OCI-LY3 (cell line): ENCODE data around the gene ERC2.

Experiments
- H2AFZ ChIP-seq: fragments of 200-600, 300-600 bp; shearing (Covaris generic); 2 replicates; pipeline ENCODE4 v1.6.0; 2014; ENCODE audit warnings: antibody characterized with exemption, low read depth, low read length
- H3K27ac ChIP-seq: fragments of 200-600, 300-600 bp; sonication (generic); 2 replicates; pipeline ENCODE4 v1.5.1; 2014; ENCODE audit warnings: mild to moderate bottlenecking, low read length, moderate library complexity, mixed read lengths
- H3K27me3 ChIP-seq: fragments of 200-600, 300-600 bp; sonication (generic); 2 replicates; pipeline ENCODE4 v1.6.1; 2014; ENCODE audit warnings: low read depth, low read length, mixed read lengths
- H3K36me3 ChIP-seq: fragments of 200-600, 300-600 bp; sonication (generic); replicated peaks from 2 replicates; pipeline ENCODE3; 2014; ENCODE audit warnings: low read depth, low read length, mixed read lengths
- H3K4me1 ChIP-seq: fragments of 300-600, 200-600 bp; sonication (generic); 2 replicates; pipeline ENCODE4 v1.6.1; 2014; ENCODE audit warnings: low read length, mixed read lengths
- H3K4me2 ChIP-seq: fragments of 200-600, 300-600 bp; sonication (generic); 2 replicates; pipeline ENCODE4 v1.6.1; 2014; ENCODE audit warnings: low read length, mixed read lengths
- H3K4me3 ChIP-seq: fragments of 300-600, 200-600 bp; sonication (generic); 2 replicates; pipeline ENCODE4 v1.5.1; 2014; ENCODE audit warnings: antibody characterized with exemption, mild to moderate bottlenecking, low read length, moderate library complexity
- H3K79me2 ChIP-seq: fragments of 300-600, 200-600 bp; shearing (Covaris generic); 2 replicates; pipeline ENCODE4 v1.6.1; 2014; ENCODE audit warnings: mild to moderate bottlenecking, low read length, mixed read lengths
- H3K9ac ChIP-seq: fragments of 300-600, 200-600 bp; shearing (Covaris generic); 2 replicates; pipeline ENCODE4 v1.6.0; 2014; ENCODE audit warnings: mild to moderate bottlenecking, low read length, moderate library complexity
- H3K9me3 ChIP-seq: fragments of 200-600, 300-600 bp; shearing (Covaris generic); 2 replicates; pipeline ENCODE4 v1.6.1; 2014; ENCODE audit warnings: low read length, mixed read lengths; ENCODE audit not compliant: insufficient read depth
- H4K20me1 ChIP-seq: fragments of 200-600, 300-600 bp; sonication (generic); 2 replicates; pipeline ENCODE4 v1.6.1; 2016; ENCODE audit warnings: low read length, mixed read lengths; ENCODE audit not compliant: insufficient read depth
- EZH2phosphoT487 ChIP-seq: fragments of 200-600 bp; shearing (Covaris generic); IDR thresholded peaks from 2 replicates; pipeline ENCODE4 v1.6.1; 2018; ENCODE audit warnings: antibody characterized with exemption, mixed run types, low read depth
- TF ChIP-seq, protein P1 (sequence below): fragments of 200-600, 300-600 bp; sonication (generic); IDR thresholded peaks from 2 replicates; pipeline ENCODE4 v1.5.1; 2014; ENCODE audit warnings: antibody characterized with exemption, low read length, low read depth

The ERC2 gene

DNA sequence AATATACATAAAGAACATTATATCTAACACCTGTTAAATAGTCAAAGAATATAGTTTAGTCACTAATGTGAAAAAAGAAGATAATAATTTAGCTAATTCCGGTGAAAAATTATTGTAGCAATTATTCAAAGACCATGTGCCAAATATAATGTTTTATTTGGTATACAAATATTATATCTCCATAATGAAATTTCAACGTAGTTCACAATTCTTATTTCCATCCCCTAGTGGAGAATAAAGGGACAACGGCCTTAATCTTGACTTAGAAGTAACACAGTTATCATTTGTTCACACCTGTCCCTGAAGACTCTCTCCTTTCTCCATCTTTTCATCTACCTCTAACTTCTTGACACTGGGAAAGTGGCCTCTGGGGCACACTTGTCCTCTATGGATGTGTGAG, 213.4 kb downstream of the ERC2 start:
- Histone ChIP-seq H3K27me3 (peaks cover 34% of the 10 kb centered on the region), H2AFZ (no peak overlapping the region), H3K4me3 (no peak overlapping the region), H3K4me2 (no peak overlapping the region), H3K9me3 (no peaks in the 10 kb centered on the region), H4K20me1 (no peaks in the 10 kb centered on the region), H3K36me3 (no peaks in the 10 kb centered on the region), H3K79me2 (no peaks in the 10 kb centered on the region), H3K4me1 (no peaks in the 10 kb centered on the region), H3K27ac (no peak overlapping the region), H3K9ac (no peak overlapping the region)
- TF ChIP-seq, protein P1, sequence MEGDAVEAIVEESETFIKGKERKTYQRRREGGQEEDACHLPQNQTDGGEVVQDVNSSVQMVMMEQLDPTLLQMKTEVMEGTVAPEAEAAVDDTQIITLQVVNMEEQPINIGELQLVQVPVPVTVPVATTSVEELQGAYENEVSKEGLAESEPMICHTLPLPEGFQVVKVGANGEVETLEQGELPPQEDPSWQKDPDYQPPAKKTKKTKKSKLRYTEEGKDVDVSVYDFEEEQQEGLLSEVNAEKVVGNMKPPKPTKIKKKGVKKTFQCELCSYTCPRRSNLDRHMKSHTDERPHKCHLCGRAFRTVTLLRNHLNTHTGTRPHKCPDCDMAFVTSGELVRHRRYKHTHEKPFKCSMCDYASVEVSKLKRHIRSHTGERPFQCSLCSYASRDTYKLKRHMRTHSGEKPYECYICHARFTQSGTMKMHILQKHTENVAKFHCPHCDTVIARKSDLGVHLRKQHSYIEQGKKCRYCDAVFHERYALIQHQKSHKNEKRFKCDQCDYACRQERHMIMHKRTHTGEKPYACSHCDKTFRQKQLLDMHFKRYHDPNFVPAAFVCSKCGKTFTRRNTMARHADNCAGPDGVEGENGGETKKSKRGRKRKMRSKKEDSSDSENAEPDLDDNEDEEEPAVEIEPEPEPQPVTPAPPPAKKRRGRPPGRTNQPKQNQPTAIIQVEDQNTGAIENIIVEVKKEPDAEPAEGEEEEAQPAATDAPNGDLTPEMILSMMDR: peak; percentile 36
- no peak for TF ChIP-seq EZH2phosphoT487

DNA sequence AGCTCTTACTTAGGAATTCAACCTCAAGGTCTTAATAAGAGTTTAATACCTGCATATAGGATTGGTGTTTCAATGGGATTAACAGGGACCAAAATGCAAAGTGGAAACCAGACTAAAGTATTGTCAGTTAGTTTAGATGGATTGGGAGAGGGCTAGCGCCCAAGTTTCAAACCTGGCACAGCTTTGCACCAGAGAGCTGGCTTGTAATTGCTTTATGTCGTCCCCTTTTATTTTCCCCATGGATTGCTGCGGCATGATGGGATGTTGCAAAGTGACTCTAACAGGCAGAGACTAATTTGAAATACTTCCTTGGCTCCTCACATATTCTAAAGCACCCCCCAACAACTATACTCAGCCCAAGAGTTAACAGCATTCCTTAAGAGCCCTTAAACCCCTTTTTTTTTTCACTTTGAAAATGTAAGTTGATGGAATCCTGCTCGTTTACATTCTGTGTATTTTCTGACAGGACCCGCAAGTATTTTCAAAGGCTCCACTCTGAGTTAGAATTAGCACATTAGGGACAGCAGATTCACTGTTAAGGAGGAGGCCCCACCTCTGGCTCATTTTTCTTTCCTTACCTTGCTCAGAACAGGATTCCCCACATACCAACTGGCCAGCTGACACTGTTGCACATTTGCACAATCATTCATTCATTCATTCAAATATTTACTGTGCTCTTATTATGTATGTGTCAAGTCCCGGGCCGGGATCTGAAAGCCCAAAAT, 214.2 kb downstream of the ERC2 start:
- TF ChIP-seq, protein P1: no peak
- no peak for TF ChIP-seq EZH2phosphoT487
- H3K27ac ChIP-seq: no peak overlapping the region
- no peaks in the 10 kb centered on the region for H3K79me2 ChIP-seq
- H3K9me3 ChIP-seq: no peaks in the 10 kb centered on the region
- no peak overlapping the region for H3K4me2 ChIP-seq
- no peaks in the 10 kb centered on the region for H3K4me1 ChIP-seq
- H4K20me1 ChIP-seq: no peaks in the 10 kb centered on the region
- H2AFZ ChIP-seq: no peak overlapping the region
- peaks cover 34% of the 10 kb centered on the region for H3K27me3 ChIP-seq
- no peaks in the 10 kb centered on the region for H3K36me3 ChIP-seq
- H3K9ac ChIP-seq: no peak overlapping the region
- H3K4me3 ChIP-seq: no peak overlapping the region

DNA sequence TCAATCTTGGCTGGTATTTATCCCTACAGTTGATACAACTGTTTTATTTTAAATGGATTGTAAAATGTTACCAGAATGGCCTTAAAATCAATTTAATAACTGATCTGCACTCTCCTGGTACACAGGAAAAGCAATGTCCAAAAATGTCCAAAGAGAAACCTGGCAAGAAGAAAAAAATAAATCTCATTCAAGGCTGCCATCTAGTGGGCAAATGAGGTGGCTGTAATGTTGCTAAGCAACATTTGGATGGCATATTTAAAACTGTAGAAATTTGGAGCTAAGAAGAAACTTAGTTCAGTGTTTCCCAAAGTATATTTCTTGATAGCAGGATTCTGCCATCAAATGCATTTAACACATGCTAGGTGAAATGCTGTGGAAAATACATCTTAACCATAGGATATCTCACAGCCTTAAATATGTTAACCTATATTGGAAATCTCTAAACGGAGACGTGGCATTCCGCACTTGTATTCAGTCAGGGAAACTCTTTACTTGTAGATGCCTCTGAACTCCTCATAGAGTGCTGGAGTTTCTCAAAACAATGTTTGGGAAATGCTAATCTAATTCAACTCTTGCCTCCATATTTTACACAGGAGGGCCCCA, 216.8 kb downstream of the ERC2 start:
- H4K20me1 ChIP-seq: no peaks in the 10 kb centered on the region

DNA sequence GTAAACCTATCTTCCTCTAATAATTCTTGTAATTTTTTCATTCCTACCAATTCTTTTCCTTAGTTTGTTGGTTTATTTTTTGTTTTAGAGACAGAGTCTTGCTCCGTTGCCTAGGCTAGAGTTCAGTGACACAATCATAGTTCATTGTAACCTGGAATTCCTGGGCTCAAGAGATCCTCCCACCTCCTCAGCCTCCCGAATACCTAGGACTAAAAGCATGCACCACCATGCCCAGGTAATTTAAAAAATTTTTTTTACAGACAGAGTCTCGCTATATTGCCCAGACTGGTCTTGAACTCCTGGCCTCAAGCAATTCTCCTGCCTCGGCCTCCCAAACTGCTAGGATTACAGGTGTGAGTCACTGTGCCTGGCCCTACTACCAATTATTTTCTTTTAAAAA, 220.2 kb downstream of the ERC2 start:
- peaks cover 21% of the 10 kb centered on the region; the same call in 1 of the 2 replicates for H3K27me3 ChIP-seq
- no peaks in the 10 kb centered on the region for H3K9me3 ChIP-seq
- H3K36me3 ChIP-seq: no peaks in the 10 kb centered on the region
- no peak overlapping the region for H3K4me2 ChIP-seq
- H2AFZ ChIP-seq: no peak overlapping the region
- TF ChIP-seq, protein P1: no peak
- TF ChIP-seq EZH2phosphoT487: no peak
- no peak overlapping the region for H3K9ac ChIP-seq
- H3K79me2 ChIP-seq: no peaks in the 10 kb centered on the region
- H4K20me1 ChIP-seq: no peaks in the 10 kb centered on the region
- no peak overlapping the region for H3K4me3 ChIP-seq
- H3K4me1 ChIP-seq: no peaks in the 10 kb centered on the region
- H3K27ac ChIP-seq: no peak overlapping the region

More for the DNA sequence above, 216.8 kb downstream of the ERC2 start:
- Histone ChIP-seq H3K4me1 (no peaks in the 10 kb centered on the region), H3K4me2 (no peak overlapping the region), H3K79me2 (no peaks in the 10 kb centered on the region), H2AFZ (no peak overlapping the region), H3K36me3 (no peaks in the 10 kb centered on the region), H3K4me3 (no peak overlapping the region), H3K9me3 (no peaks in the 10 kb centered on the region), H3K27me3 (peaks cover 37% of the 10 kb centered on the region), H3K27ac (no peak overlapping the region), H3K9ac (no peak overlapping the region)
- TF ChIP-seq, protein P1: peak; percentile 97
- no peak for TF ChIP-seq EZH2phosphoT487
